ENCODE data around the gene NT5E.

Gene NT5E

GRCh38 chr6:85496009-85496579, 46.2 kb downstream of the NT5E start:
- Histone ChIP-seq H3K27me3 (ENCODE audit: insufficient read depth, low read length) (no peaks in the 10 kb centered on the region), H3K27ac (ENCODE audit: low read depth, low read length, poor library complexity, severe bottlenecking) (no peak overlapping the region), H3K9me3 (ENCODE audit: low read length) (no peaks in the 10 kb centered on the region), H3F3A (ENCODE audit: insufficient read depth, low read length) (no peaks in the 10 kb centered on the region), H3K4me1 (ENCODE audit: insufficient read depth, low read length, severe bottlenecking) (no peaks in the 10 kb centered on the region), H3K9ac (ENCODE audit: low read length) (no peak overlapping the region), H3K4me2 (ENCODE audit: low read length) (no peak overlapping the region), H3K9me2 (ENCODE audit: low read depth, low read length) (no peaks in the 10 kb centered on the region), H3K79me2 (ENCODE audit: insufficient read depth, low read length) (no peaks in the 10 kb centered on the region), H2AFZ (ENCODE audit: low read length) (no peak overlapping the region), H3K4me3 (ENCODE audit: low read depth, low read length, poor library complexity, severe bottlenecking) (no peak overlapping the region), H4K20me1 (ENCODE audit: insufficient read depth, low read length) (no peaks in the 10 kb centered on the region), H3K36me3 (ENCODE audit: insufficient read depth, low read length) (no peaks in the 10 kb centered on the region)
- no peak for TF ChIP-seq CTCF (IDR thresholded peaks at IDR 0.05; ENCODE audit: low read length)

- no peaks in the 10 kb centered on the region for H3F3A ChIP-seq (ENCODE audit: insufficient read depth, low read length)
Measured at GRCh38 chr6:85496856-85497255, 47.0 kb downstream of the NT5E start.

GRCh38 chr6:85498596-85499258, 48.8 kb downstream of the NT5E start:
- TF ChIP-seq CTCF (IDR thresholded peaks at IDR 0.05; ENCODE audit: low read length) (no peak), EZH2 (IDR thresholded peaks at IDR 0.05; ENCODE audit: borderline replicate concordance, low read length) (no peak)
- H2AFZ ChIP-seq (ENCODE audit: low read length): no peak overlapping the region

More at GRCh38 chr6:85496856-85497255, 47.0 kb downstream of the NT5E start:
- Histone ChIP-seq H3K4me2 (ENCODE audit: low read length) (no peak overlapping the region), H2AFZ (ENCODE audit: low read length) (no peak overlapping the region), H3K4me1 (ENCODE audit: insufficient read depth, low read length, severe bottlenecking) (no peaks in the 10 kb centered on the region), H3K9me2 (ENCODE audit: low read depth, low read length) (no peaks in the 10 kb centered on the region), H3K4me3 (ENCODE audit: low read depth, low read length, poor library complexity, severe bottlenecking) (no peak overlapping the region), H4K20me1 (ENCODE audit: insufficient read depth, low read length) (no peaks in the 10 kb centered on the region), H3K79me2 (ENCODE audit: insufficient read depth, low read length) (no peaks in the 10 kb centered on the region), H3K9ac (ENCODE audit: low read length) (no peak overlapping the region), H3K36me3 (ENCODE audit: insufficient read depth, low read length) (no peaks in the 10 kb centered on the region; the same call in 1 of the 2 replicates), H3K27ac (ENCODE audit: low read depth, low read length, poor library complexity, severe bottlenecking) (no peak overlapping the region), H3K27me3 (ENCODE audit: insufficient read depth, low read length) (no peaks in the 10 kb centered on the region), H3K9me3 (ENCODE audit: low read length) (no peaks in the 10 kb centered on the region)
- TF ChIP-seq EZH2 (IDR thresholded peaks at IDR 0.05; ENCODE audit: borderline replicate concordance, low read length): no peak
- no peak for TF ChIP-seq CTCF (IDR thresholded peaks at IDR 0.05; ENCODE audit: low read length)

More at GRCh38 chr6:85498596-85499258, 48.8 kb downstream of the NT5E start:
- Histone ChIP-seq H3K4me3 (ENCODE audit: low read depth, low read length, poor library complexity, severe bottlenecking) (no peak overlapping the region), H3K27ac (ENCODE audit: low read depth, low read length, poor library complexity, severe bottlenecking) (no peak overlapping the region), H3K27me3 (ENCODE audit: insufficient read depth, low read length) (no peaks in the 10 kb centered on the region), H3F3A (ENCODE audit: insufficient read depth, low read length) (no peaks in the 10 kb centered on the region), H3K79me2 (ENCODE audit: insufficient read depth, low read length) (no peaks in the 10 kb centered on the region), H3K36me3 (ENCODE audit: insufficient read depth, low read length) (no peaks in the 10 kb centered on the region; the same call in 1 of the 2 replicates), H3K9me3 (ENCODE audit: low read length) (no peaks in the 10 kb centered on the region), H3K4me1 (ENCODE audit: insufficient read depth, low read length, severe bottlenecking) (no peaks in the 10 kb centered on the region), H3K4me2 (ENCODE audit: low read length) (no peak overlapping the region), H3K9ac (ENCODE audit: low read length) (no peak overlapping the region), H4K20me1 (ENCODE audit: insufficient read depth, low read length) (no peaks in the 10 kb centered on the region), H3K9me2 (ENCODE audit: low read depth, low read length) (no peaks in the 10 kb centered on the region)

All from OCI-LY1 (cell line).